ENCODE results near the gene SLC26A4. TPM values are rescaled to one million over a fixed set of nuclear protein-coding genes. Genes with fewer than 3 reads are reported as not detected.

The SLC26A4 gene
- total and polyA plus RNA-seq, 2 donors (not counting 1 experiment from before 2014, with no cell fraction given): 0.33 to 0.50 TPM

GRCh38 chr7:107687656-107688055 lies 27.0 kb downstream of the SLC26A4 start:
- Histone ChIP-seq H3K9ac (ENCODE audit: insufficient read depth, low read length) (no peak overlapping the region), H3K4me2 (ENCODE audit: extremely low read depth, insufficient read depth, low read length) (no peak overlapping the region), H3K36me3 (ENCODE audit: control insufficient read depth, insufficient read depth, low read length) (no peaks in the 10 kb centered on the region), H3K79me2 (ENCODE audit: control insufficient read depth, insufficient read depth, low read length) (no peaks in the 10 kb centered on the region), H4K20me1 (ENCODE audit: control insufficient read depth, extremely low read depth, insufficient read depth, low read length) (no peaks in the 10 kb centered on the region), H2AFZ (ENCODE audit: low read length) (no peak overlapping the region), H3K27ac (ENCODE audit: insufficient read depth, low read length) (no peak overlapping the region), H3K4me3 (replicated peaks in 1 of 4; ENCODE audit: control extremely low read depth in 1 of 4, insufficient read depth in 1 of 4, low read depth in 3 of 4, low read length in 4 of 4) (no peak overlapping the region), H3K27me3 (ENCODE audit: control insufficient read depth, insufficient read depth, low read length) (no peaks in the 10 kb centered on the region), H3K9me3 (ENCODE audit: control insufficient read depth, insufficient read depth, low read depth, low read length) (no peaks in the 10 kb centered on the region), H3K4me1 (ENCODE audit: control insufficient read depth, extremely low read depth, insufficient read depth, low read length) (peaks cover 8% of the 10 kb centered on the region)
- TF ChIP-seq, protein P1, sequence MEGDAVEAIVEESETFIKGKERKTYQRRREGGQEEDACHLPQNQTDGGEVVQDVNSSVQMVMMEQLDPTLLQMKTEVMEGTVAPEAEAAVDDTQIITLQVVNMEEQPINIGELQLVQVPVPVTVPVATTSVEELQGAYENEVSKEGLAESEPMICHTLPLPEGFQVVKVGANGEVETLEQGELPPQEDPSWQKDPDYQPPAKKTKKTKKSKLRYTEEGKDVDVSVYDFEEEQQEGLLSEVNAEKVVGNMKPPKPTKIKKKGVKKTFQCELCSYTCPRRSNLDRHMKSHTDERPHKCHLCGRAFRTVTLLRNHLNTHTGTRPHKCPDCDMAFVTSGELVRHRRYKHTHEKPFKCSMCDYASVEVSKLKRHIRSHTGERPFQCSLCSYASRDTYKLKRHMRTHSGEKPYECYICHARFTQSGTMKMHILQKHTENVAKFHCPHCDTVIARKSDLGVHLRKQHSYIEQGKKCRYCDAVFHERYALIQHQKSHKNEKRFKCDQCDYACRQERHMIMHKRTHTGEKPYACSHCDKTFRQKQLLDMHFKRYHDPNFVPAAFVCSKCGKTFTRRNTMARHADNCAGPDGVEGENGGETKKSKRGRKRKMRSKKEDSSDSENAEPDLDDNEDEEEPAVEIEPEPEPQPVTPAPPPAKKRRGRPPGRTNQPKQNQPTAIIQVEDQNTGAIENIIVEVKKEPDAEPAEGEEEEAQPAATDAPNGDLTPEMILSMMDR (conservative IDR thresholded peaks at IDR 0.05 in 1 of 2, IDR thresholded peaks at IDR 0.05 in 1 of 2; ENCODE audit: low read depth in 1 of 2, low read length in 2 of 2): no peak
- no peak for TF ChIP-seq EZH2 (IDR thresholded peaks at IDR 0.05; ENCODE audit: low read length, missing control alignments)
- DNase-seq (ENCODE audit: low read depth in 2 of 2): peak in 1 of 2 donors; percentile 69

GRCh38 chr7:107689553-107689952 lies 28.9 kb downstream of the SLC26A4 start:
- DNase-seq (ENCODE audit: low read depth in 2 of 2): no peak
- H3K4me2 ChIP-seq (ENCODE audit: extremely low read depth, insufficient read depth, low read length): no peak overlapping the region
- H4K20me1 ChIP-seq (ENCODE audit: control insufficient read depth, extremely low read depth, insufficient read depth, low read length): no peaks in the 10 kb centered on the region
- no peaks in the 10 kb centered on the region for H3K27me3 ChIP-seq (ENCODE audit: control insufficient read depth, insufficient read depth, low read length)
- H3K9me3 ChIP-seq (ENCODE audit: control insufficient read depth, insufficient read depth, low read depth, low read length): no peaks in the 10 kb centered on the region
- TF ChIP-seq, protein P1 (conservative IDR thresholded peaks at IDR 0.05 in 1 of 2, IDR thresholded peaks at IDR 0.05 in 1 of 2; ENCODE audit: low read depth in 1 of 2, low read length in 2 of 2): no peak
- TF ChIP-seq EZH2 (IDR thresholded peaks at IDR 0.05; ENCODE audit: low read length, missing control alignments): no peak
- no peaks in the 10 kb centered on the region for H3K79me2 ChIP-seq (ENCODE audit: control insufficient read depth, insufficient read depth, low read length)
- no peaks in the 10 kb centered on the region for H3K36me3 ChIP-seq (ENCODE audit: control insufficient read depth, insufficient read depth, low read length)
- no peak overlapping the region for H3K27ac ChIP-seq (ENCODE audit: insufficient read depth, low read length)
- H3K4me3 ChIP-seq (replicated peaks in 1 of 4; ENCODE audit: control extremely low read depth in 1 of 4, insufficient read depth in 1 of 4, low read depth in 3 of 4, low read length in 4 of 4): no peak overlapping the region
- peaks cover 16% of the 10 kb centered on the region for H3K4me1 ChIP-seq (ENCODE audit: control insufficient read depth, extremely low read depth, insufficient read depth, low read length)
- H2AFZ ChIP-seq (ENCODE audit: low read length): no peak overlapping the region
- H3K9ac ChIP-seq (ENCODE audit: insufficient read depth, low read length): no peak overlapping the region

DNA sequence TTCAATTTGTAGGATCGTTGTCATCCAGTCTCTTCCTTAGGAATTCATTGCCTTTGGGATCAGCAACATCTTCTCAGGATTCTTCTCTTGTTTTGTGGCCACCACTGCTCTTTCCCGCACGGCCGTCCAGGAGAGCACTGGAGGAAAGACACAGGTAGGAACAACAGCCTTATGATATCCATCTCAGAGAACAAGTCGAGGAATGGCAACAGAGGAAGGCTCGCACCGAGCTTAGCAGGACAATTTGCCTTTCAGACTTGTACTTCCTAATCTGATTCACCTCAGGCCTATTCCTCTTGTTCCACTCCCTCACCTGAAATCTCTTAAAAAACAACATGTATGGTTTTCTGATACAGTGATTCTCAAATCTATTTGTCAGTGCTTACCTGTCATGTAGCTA lies 29.5 kb downstream of the SLC26A4 start:
- H3K9ac ChIP-seq (ENCODE audit: insufficient read depth, low read length): no peak overlapping the region
- no peak for DNase-seq (ENCODE audit: low read depth in 2 of 2)
- no peak overlapping the region for H3K4me3 ChIP-seq (replicated peaks in 1 of 4; ENCODE audit: control extremely low read depth in 1 of 4, insufficient read depth in 1 of 4, low read depth in 3 of 4, low read length in 4 of 4)
- H3K27ac ChIP-seq (ENCODE audit: insufficient read depth, low read length): no peak overlapping the region
- no peaks in the 10 kb centered on the region for H3K36me3 ChIP-seq (ENCODE audit: control insufficient read depth, insufficient read depth, low read length)
- H3K79me2 ChIP-seq (ENCODE audit: control insufficient read depth, insufficient read depth, low read length): no peaks in the 10 kb centered on the region
- no peaks in the 10 kb centered on the region for H3K27me3 ChIP-seq (ENCODE audit: control insufficient read depth, insufficient read depth, low read length)
- no peak for TF ChIP-seq EZH2 (IDR thresholded peaks at IDR 0.05; ENCODE audit: low read length, missing control alignments)
- TF ChIP-seq, protein P1 (conservative IDR thresholded peaks at IDR 0.05 in 1 of 2, IDR thresholded peaks at IDR 0.05 in 1 of 2; ENCODE audit: low read depth in 1 of 2, low read length in 2 of 2): no peak
- H3K9me3 ChIP-seq (ENCODE audit: control insufficient read depth, insufficient read depth, low read depth, low read length): no peaks in the 10 kb centered on the region
- H4K20me1 ChIP-seq (ENCODE audit: control insufficient read depth, extremely low read depth, insufficient read depth, low read length): no peaks in the 10 kb centered on the region
- no peak overlapping the region for H3K4me2 ChIP-seq (ENCODE audit: extremely low read depth, insufficient read depth, low read length)
- H3K4me1 ChIP-seq (ENCODE audit: control insufficient read depth, extremely low read depth, insufficient read depth, low read length): peaks cover 16% of the 10 kb centered on the region
- H2AFZ ChIP-seq (ENCODE audit: low read length): no peak overlapping the region

All from fibroblast of lung (primary cell).